HepG2 (cell line): Measurements from ENCODE around the gene DUSP7.

Source experiments
- GABPA ChIP-seq, 2 experiments: IDR thresholded peaks; 2 replicates each; pipeline ENCODE4 v1.6.1; 2011 to 2016; ENCODE audit warnings: low read depth in 2 of 2, low read length in 1 of 2, missing biosample characterization in 1 of 2, missing genetic modification characterization in 1 of 2
- NFE2L2 ChIP-seq: fragments of 150-350 bp; IDR thresholded peaks from 2 replicates; pipeline ENCODE4 v1.6.1; 2014; ENCODE audit warnings: low read length
- RBM39 ChIP-seq: fragments of 200-400 bp; formaldehyde crosslinking; IDR thresholded peaks from one replicate; pipeline ENCODE4 v1.6.1; 2018; ENCODE audit warnings: antibody characterized with exemption, mild to moderate bottlenecking, low read depth, low read length; ENCODE audit not compliant: poor library complexity, severe bottlenecking
- RXRA ChIP-seq: sonication (generic); formaldehyde crosslinking; IDR thresholded peaks from 2 replicates; pipeline ENCODE4 v1.5.1; 2020; ENCODE audit warnings: missing genetic modification reagents
- TBX2 ChIP-seq: sonication (generic); formaldehyde crosslinking; IDR thresholded peaks from 2 replicates; pipeline ENCODE4 v1.5.0; 2020; ENCODE audit warnings: missing genetic modification reagents, mild to moderate bottlenecking, borderline replicate concordance
- TOE1 ChIP-seq: sonication (generic); formaldehyde crosslinking; IDR thresholded peaks from 2 replicates; pipeline ENCODE4 v1.4.0; 2020; ENCODE audit warnings: mild to moderate bottlenecking, missing genetic modification reagents
- ZNF562 ChIP-seq: sonication (generic); formaldehyde crosslinking; IDR thresholded peaks from 2 replicates; pipeline ENCODE4 v1.8.0; 2022; ENCODE audit warnings: missing genetic modification reagents, borderline replicate concordance
- ZNF678 ChIP-seq: sonication (generic); formaldehyde crosslinking; IDR thresholded peaks from 2 replicates; pipeline ENCODE4 v1.4.0; 2020; ENCODE audit warnings: mild to moderate bottlenecking, missing genetic modification reagents
- TF ChIP-seq, protein P1 (sequence below), 2 experiments: IDR thresholded peaks; 2 replicates each; pipeline ENCODE4 v1.6.1; 2011 to 2012; ENCODE audit warnings: low read length in 2 of 2, borderline replicate concordance in 1 of 2, low read depth in 1 of 2, mild to moderate bottlenecking in 1 of 2, moderate library complexity in 1 of 2
- TF ChIP-seq, protein P2 (sequence below): sonication (generic); formaldehyde crosslinking; IDR thresholded peaks from 2 replicates; pipeline ENCODE4; 2020; ENCODE audit warnings: missing genetic modification reagents, mild to moderate bottlenecking, borderline replicate concordance
- TF ChIP-seq, protein P3 (sequence below): sonication (generic); formaldehyde crosslinking; IDR thresholded peaks from 2 replicates; pipeline ENCODE4 v1.5.0; 2020; ENCODE audit warnings: mild to moderate bottlenecking, missing genetic modification reagents, moderate library complexity
- TF ChIP-seq, protein P4 (sequence below): IDR thresholded peaks from 2 replicates; pipeline ENCODE4 v1.6.1; 2012; ENCODE audit warnings: inconsistent platforms

DNA sequence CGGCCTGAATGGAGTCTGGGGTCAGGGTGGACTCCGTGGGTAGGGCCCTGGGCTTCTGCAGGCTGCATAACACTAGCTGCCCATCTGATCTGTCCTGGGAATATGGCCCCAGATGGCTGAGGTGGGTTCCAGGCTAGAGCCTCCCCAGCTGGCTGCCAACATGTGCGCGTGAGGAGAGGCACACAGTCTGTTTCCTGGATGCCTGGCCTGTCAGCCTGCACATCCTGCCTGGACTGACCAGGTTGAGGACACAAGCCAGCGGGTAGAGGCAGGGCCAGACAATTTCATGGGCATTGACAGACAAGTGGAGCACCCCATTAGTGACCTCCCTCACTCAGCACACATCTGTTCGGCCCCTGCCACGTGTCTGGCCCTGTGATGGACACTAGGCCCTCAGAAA is 30.9 kb downstream of the DUSP7 start:
- TF ChIP-seq, protein P1, sequence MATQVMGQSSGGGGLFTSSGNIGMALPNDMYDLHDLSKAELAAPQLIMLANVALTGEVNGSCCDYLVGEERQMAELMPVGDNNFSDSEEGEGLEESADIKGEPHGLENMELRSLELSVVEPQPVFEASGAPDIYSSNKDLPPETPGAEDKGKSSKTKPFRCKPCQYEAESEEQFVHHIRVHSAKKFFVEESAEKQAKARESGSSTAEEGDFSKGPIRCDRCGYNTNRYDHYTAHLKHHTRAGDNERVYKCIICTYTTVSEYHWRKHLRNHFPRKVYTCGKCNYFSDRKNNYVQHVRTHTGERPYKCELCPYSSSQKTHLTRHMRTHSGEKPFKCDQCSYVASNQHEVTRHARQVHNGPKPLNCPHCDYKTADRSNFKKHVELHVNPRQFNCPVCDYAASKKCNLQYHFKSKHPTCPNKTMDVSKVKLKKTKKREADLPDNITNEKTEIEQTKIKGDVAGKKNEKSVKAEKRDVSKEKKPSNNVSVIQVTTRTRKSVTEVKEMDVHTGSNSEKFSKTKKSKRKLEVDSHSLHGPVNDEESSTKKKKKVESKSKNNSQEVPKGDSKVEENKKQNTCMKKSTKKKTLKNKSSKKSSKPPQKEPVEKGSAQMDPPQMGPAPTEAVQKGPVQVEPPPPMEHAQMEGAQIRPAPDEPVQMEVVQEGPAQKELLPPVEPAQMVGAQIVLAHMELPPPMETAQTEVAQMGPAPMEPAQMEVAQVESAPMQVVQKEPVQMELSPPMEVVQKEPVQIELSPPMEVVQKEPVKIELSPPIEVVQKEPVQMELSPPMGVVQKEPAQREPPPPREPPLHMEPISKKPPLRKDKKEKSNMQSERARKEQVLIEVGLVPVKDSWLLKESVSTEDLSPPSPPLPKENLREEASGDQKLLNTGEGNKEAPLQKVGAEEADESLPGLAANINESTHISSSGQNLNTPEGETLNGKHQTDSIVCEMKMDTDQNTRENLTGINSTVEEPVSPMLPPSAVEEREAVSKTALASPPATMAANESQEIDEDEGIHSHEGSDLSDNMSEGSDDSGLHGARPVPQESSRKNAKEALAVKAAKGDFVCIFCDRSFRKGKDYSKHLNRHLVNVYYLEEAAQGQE (IDR thresholded peaks at IDR 0.05; ENCODE audit: borderline replicate concordance in 1 of 2, low read depth in 1 of 2, low read length in 2 of 2), result no peak
- TF ChIP-seq ZNF562 (CRISPR knock-in tag) (no peak), TBX2 (CRISPR knock-in tag) (no peak), ZNF678 (CRISPR knock-in tag) (no peak), NFE2L2 (no peak), TOE1 (CRISPR knock-in tag) (no peak), RBM39 (no peak), GABPA (IDR thresholded peaks at IDR 0.05; ENCODE audit: low read depth, low read length) (no peak), GABPA (CRISPR knock-in tag; IDR thresholded peaks at IDR 0.05; ENCODE audit: low read depth) (no peak), RXRA (no peak)
- TF ChIP-seq, protein P2, sequence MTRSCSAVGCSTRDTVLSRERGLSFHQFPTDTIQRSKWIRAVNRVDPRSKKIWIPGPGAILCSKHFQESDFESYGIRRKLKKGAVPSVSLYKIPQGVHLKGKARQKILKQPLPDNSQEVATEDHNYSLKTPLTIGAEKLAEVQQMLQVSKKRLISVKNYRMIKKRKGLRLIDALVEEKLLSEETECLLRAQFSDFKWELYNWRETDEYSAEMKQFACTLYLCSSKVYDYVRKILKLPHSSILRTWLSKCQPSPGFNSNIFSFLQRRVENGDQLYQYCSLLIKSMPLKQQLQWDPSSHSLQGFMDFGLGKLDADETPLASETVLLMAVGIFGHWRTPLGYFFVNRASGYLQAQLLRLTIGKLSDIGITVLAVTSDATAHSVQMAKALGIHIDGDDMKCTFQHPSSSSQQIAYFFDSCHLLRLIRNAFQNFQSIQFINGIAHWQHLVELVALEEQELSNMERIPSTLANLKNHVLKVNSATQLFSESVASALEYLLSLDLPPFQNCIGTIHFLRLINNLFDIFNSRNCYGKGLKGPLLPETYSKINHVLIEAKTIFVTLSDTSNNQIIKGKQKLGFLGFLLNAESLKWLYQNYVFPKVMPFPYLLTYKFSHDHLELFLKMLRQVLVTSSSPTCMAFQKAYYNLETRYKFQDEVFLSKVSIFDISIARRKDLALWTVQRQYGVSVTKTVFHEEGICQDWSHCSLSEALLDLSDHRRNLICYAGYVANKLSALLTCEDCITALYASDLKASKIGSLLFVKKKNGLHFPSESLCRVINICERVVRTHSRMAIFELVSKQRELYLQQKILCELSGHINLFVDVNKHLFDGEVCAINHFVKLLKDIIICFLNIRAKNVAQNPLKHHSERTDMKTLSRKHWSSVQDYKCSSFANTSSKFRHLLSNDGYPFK, result no peak
- TF ChIP-seq, protein P3, sequence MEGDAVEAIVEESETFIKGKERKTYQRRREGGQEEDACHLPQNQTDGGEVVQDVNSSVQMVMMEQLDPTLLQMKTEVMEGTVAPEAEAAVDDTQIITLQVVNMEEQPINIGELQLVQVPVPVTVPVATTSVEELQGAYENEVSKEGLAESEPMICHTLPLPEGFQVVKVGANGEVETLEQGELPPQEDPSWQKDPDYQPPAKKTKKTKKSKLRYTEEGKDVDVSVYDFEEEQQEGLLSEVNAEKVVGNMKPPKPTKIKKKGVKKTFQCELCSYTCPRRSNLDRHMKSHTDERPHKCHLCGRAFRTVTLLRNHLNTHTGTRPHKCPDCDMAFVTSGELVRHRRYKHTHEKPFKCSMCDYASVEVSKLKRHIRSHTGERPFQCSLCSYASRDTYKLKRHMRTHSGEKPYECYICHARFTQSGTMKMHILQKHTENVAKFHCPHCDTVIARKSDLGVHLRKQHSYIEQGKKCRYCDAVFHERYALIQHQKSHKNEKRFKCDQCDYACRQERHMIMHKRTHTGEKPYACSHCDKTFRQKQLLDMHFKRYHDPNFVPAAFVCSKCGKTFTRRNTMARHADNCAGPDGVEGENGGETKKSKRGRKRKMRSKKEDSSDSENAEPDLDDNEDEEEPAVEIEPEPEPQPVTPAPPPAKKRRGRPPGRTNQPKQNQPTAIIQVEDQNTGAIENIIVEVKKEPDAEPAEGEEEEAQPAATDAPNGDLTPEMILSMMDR (CRISPR knock-in tag), result no peak
- TF ChIP-seq, protein P4, sequence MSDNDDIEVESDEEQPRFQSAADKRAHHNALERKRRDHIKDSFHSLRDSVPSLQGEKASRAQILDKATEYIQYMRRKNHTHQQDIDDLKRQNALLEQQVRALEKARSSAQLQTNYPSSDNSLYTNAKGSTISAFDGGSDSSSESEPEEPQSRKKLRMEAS, result no peak
